ENCODE measurements around the gene POMT1. TPM values are rescaled to one million over a fixed set of nuclear protein-coding genes. Genes with fewer than 3 reads are reported as not detected.

Gene POMT1
- total and polyA plus RNA-seq, 2 of the 8 experiments (the other 6 are each of a cell fraction or from before 2014, with no cell fraction given): 22.3 to 33.2 TPM

DNA sequence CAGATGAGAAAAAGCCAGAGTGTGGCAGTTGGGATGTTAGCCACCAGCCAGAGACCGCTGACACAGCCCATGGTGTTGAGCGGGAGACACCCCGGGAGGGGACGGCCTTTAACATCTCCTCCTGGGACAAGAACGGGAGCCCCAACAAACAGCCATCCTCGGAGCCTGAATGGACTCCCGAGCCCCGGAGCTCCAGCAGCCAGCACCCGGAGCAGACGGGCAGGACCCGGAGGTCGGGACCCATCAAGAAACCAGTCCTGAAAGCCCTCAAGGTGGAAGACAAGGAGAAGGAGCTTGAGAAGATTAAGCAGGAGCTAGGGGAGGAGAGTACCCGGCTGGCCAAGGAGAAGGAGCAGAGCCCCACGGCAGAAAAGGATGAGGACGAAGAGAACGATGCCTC, 28.0 kb upstream of the POMT1 start (continued):
- no peak for TF ChIP-seq RAD21 (IDR thresholded peaks at IDR 0.05 in 1 of 2, conservative IDR thresholded peaks at IDR 0.05 in 1 of 2; ENCODE audit: low read depth in 2 of 2, low read length in 2 of 2)
- no peak for TF ChIP-seq RNF2 (IDR thresholded peaks at IDR 0.05; ENCODE audit: borderline replicate concordance, low read depth, low read length, missing control alignments, poor library complexity, severe bottlenecking)
